D341Med (cell line): Measurements from ENCODE around the gene IGSF6.
"Not testable (repeated sequence)": the region's sequence is repeated elsewhere in the genome, so short reads cannot be mapped to it uniquely, and the experiment has no call there.

Experiments
- DNase-seq: peaks from one replicate; pipeline ENCODE4 v3.0.0; 2012; ENCODE audit warnings: low spot score

The IGSF6 gene, protein sequence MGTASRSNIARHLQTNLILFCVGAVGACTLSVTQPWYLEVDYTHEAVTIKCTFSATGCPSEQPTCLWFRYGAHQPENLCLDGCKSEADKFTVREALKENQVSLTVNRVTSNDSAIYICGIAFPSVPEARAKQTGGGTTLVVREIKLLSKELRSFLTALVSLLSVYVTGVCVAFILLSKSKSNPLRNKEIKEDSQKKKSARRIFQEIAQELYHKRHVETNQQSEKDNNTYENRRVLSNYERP

DNA sequence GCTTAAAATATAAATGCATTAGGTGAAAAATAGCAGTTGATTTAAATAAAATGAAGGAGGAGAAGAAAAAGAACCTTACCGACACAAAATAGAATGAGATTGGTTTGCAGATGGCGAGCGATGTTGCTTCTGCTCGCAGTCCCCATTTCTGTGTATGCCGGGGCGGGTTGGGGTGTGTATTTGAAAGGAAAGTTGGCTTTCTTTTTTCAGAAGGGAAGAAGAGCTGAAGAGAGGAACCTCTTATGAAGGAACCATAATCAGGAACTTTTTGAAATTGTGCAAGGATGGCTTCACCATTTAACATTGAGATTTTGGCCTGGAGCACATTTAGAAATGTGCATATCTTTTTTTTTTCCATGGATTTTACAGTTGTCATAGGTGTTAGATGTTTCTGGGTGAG lies at the start of gene IGSF6:
TSS of gene IGSF6 (minus strand) at position 156 of the 400 bp plus-strand sequence. CDS start at position 146, 10 bp downstream.
- no peak for DNase-seq

DNA sequence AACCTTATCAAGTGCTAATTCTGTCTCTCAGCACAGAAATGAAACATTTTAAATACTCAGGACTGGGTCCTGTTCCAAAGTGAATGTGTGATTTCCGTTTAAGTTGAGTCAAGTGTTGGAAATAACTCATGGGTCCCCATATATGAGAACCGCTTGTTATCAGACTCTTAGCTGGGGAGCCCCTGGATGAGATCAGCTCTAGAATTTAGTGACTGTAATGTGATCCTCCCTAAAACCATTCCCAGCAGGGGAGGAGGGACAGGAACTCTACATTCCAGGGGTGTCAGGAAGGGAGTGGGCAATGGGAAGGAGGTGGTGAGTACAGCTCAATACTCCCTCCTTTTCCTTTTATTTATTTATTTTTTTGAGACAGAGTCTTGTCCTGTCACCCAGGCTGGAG lies 48.9 kb upstream of the IGSF6 start:
- DNase-seq, result no peak

DNA sequence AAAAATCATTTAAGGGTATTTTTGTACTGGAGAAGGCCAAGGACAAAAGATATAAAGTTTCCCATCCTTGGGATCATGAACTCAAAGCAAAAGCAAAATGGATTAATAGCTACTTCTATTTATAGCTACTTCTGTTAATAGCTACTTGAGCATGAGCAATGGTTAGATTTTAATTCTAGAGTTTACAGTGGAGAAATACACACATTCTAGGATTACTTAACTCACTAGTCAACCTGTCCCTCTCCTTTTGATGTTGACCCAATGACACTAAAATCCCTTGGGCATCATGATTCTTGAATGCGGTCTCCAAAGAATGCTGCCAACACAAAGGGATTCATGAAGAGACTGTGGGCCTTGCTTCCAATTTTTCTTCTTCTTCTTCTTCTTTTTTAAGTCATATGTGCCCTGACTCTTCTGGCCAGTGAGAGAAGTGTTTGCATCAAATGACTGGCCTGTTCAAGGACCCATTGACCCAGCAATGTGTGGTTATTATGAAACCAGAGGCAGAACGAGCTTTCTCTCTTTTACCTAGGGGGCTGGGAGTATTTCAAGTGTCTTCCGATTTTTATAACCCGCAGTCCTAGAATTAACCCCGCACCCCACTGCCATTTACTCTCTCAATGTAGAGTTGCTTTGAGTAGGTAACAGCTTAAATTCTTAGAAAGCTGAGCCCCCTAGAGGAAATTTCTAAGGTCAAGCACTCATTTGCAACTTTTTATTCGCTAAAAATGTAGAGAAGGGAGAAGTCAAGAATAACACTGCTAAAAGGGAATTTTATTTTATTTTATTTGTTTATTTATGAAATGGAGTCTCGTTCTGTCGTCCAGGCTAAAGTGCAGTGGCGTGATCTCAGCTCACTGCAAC lies 46.0 kb upstream of the IGSF6 start:
- no peak for DNase-seq

DNA sequence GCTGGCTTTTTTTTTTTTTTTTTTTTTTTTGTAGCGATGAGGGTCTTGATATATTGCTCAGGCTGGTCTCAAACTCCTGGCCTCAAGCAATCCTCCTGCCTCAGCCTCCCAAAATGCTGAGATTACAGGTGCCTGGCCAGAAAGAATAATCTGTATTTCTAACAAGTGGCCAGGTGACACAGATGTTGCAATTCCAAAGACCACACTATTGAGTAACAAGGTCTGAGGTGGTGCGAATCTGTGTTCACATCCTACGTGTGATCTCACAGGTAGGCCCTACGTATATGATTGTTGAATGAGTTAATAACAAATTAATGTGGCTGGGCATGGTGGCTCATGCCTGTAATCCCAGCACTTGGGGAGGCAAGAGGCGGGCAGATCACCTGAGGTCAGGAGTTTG lies 44.6 kb upstream of the IGSF6 start:
- no peak for DNase-seq

DNA sequence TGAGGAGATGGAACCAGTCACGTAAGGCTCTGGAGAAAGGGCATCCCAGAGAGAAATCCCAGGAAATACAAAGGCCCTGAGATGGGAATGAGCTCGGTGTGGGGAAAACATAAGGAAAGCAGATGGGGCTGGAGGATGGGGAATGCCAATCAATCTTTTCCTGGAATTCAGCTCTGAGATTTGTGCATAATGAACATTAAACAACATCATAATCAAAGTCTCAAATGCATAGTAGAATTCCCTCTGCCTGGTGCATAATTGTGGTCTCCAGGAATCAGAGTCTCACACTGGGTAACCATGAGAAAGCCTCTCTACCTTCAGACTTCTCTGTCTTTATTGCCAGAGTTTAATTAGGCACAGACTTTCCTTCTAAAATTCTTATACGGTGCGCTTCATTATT lies 42.2 kb upstream of the IGSF6 start:
- no peak for DNase-seq

DNA sequence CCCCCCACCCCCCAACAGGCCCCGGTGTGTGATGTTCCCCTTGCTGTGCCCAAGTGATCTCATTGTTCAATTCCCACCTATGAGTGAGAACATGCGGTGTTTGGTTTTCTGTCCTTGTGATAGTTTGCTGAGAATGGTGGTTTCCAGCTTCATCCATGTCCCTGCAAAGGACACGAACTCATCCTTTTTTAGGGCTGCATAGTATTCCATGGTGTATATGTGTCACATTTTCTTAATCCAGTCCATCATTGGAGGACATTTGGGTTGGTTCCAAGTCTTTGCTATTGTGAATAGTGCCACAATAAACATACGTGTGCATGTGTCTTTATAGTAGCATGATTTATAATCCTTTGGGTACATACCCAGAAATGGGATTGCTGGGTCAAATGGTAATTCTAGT lies 38.6 kb upstream of the IGSF6 start:
- not testable (repeated sequence) for DNase-seq

DNA sequence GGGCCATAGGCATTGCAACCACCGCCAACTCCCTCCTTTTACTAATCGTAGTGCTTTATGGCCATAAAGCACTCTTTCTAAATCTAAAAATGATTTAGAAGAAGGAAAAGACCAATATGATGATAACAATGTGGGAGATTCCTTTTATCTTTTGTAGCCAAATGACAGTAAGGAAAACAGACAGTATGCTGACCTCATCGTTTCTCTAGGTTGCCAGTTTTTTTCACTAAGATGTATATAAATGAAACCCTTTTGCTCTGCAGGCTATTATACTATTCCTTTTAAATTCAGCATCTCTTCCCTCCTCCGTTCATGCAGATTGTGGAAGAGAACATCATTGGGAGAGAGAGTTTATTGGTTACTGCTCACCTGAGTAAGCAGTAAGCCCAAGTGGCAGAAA lies 36.7 kb upstream of the IGSF6 start:
- DNase-seq, result no peak

DNA sequence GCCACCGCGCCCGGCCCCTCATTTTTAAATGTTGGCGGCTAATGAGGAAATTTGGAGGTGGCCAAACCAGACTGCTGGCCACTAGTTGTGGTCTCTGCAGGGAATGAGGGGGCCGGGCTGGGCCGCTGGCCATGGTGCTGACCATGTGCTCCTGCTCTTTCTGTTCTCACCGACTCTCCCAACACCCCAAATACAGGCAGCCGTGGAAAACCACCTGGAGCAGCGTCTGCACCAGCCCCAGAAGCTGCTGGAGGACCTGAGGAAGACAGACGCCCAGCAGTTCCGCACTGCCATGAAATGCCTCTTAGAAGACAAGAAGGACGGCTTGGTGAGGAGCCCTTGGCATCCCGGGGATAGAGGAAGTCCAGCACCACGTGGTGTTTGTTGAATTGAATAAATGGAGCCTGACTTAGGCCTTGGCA lies 32.6 kb upstream of the IGSF6 start:
- DNase-seq, result no peak

DNA sequence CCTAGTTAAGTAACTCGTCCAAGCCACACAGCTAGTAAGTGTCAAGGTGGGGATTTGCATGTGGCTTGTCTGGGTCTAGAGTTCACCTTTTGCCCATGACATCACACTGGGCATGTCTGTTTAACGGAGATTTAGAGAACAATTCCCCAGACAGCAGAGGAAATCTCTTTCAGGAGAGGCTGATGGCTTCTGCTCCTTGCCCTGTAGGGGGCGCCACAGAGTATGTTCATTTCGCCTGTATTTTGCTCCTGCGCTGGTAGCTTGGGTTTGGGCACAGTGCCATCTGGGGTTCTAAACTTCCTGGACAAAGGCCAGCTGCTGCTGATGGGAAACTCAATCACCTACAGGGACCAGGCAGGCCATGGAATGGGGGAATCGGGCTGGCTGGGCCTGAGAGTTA lies 31.8 kb upstream of the IGSF6 start:
- DNase-seq, result peak; percentile 50

DNA sequence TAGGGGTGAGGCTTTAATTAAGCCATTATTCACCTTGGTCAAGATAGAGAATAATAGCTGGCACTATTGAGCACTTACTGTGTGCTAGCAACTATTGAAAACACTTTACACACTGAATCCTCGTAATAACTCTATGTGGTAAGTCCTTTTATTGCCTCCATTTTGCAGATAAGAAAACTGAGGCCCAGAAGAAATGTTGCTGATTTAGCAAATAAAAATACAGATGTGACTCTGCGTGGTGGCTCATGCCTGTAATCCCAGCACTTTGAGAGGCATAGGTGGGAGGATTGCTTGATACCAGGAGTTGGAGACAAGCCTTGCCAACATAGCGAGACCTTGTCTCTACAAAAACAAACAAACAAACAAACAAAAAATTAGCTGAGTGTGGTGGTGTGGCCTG lies 30.8 kb upstream of the IGSF6 start:
- DNase-seq, result no peak

DNA sequence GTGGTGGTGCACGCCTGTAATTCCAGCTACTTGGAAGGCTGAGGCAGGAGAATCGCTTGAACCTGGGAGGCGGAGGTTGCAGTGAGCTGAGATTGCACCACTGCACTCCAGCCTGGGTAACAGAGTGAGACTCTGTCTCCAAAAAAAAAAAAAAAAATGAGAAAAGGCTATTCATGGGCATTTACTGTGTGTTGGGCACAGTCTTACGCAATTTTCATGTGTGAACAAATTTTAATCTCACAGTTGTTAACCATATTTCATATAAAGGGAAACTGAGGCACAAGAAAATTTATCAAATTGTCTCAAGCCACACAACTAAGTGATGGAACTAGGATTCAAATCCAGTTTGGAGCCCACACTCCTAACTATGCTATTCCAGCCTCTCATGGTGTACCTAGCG lies 28.3 kb upstream of the IGSF6 start:
- not testable (repeated sequence) for DNase-seq

DNA sequence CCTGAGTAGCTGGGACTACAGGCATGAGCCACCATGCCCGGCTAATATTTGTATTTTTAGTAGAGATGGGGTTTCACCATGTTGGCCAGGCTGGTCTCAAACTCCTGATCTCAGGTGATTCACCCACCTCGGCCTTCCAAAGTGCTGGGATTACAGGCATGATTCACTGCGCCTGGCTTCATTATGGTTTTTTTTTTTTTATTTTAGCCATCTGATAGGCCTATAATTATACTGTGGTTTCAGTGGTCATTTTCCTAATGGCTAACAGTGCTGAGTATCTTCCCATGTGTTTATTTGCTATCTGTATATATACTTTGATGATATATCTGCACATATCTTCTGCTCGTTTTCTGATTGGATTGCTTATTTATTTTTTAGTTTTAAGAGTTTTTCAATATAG lies 22.0 kb upstream of the IGSF6 start:
- not testable (repeated sequence) for DNase-seq

DNA sequence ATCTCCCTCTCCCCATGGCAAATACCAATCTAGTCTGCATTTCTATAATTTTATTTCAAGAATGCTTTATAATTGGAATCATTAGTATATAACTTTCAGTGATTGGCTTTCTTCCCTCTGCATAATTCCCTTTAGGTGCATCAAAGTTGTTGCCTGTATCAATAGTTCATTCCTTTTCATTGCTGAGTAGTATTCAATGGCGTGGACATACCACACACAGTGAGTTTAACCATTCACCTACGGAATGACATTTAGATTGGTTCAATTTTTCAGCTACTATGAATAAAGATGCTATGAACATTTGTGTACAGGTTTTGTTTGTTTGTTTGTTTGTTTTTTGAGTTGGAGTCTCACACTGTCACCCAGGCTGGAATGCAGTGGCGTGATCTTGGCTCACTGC lies 21.1 kb upstream of the IGSF6 start:
- no peak for DNase-seq

DNA sequence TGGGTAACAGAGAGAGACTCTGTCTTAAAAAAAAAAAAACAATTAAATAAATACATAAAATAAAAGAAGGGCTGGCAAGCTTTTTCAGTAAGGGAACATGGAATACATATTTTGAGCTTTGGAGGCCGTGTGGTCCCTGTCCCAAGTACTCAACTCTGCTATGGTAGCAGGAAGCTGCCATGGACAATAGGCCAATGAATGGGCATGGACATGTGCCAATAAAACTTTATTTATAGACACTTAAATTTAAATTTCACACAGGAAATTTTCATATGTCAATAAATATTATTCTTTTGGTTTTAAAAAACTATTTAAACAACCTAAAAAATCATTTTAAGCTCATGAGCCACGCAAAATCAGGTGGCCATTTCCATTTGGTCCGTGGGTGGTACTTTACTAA lies 15.2 kb upstream of the IGSF6 start:
- DNase-seq, result no peak

DNA sequence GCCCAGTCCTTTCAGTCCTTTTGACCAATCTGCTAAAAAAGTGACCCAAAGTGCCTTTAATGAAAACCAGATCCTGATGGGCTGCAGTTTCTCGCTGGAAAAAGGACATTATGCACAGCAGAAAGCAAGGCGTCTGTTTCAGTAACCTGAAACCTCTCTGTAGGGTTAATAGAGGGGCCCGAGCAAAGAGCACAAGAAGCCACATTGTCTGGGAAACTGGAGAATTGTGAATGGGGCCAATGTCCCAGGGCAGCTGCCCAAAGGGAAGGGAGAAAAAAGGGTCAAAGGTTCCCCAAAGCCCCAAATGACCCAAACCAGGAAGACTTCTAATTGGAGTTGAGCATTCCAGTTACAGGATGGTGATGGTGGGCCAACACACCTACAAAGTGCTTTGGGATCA lies 14.4 kb upstream of the IGSF6 start:
- no peak for DNase-seq

DNA sequence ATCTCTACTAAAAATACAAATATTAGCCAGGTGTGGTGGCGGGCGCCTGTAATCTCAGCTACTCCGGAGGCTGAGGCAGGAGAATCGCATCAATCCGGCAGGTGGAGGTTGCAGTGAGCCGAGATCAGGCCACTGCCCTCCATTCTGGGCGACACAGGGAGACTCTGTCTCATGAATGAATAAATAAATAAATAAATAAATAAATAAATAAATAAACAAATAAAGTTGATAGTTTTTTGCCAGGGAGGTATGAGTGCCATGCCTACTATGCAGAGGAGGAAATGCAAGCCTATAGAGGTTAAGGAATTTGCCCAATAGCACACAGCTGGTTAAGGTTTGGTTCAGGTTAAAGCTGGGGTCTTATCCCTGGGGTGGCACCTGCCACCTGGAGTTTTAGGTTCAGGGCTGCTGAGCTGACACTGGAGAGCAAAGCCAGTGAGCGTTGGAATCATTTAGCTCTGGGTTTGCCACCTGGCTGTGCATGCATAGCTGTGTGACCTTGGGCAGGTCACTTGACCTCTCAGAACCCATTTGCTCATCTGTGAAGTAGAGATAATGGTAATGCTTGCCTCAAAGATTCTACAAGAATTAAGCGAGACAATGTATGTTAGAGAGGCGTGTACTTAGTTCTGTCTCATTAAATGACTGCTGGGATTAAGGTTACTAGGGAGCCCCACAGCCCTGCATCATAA lies 12.5 kb upstream of the IGSF6 start:
- no peak for DNase-seq

DNA sequence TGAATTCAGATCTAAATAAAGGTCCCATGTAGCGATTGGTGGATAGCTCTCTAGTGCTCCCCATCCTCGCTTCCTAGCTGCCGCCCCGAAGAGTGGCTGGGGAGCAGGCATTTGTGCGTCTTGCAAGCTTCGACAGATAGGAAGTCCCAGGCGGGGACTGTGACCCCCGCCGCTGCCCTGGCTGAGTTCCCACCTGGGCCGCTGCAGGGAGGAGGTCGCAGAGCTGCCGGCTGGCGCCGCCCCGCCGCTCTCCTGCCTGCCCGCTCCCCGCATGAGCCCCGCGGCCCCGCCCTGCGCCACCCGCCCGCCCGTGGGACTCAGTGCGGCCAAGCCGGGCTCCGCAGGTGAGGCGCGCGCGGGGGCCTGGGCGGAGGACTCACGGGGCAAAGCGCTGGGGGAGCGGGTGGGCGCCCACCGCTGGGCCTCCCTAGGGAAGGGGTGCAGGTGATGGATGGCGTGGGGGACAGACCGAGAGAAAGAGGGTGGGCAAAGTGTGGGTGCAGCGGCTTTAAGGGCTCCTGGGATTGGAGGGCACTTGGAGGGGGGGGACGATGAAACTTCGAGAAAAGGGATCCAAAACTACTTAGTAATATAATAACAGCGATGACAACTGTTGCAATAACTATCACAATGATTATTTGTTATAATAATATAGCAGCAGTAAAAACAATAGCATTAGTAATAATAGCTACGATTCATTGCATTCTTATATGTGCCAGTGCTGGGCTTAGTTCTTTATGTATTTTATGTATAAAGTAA lies 11.7 kb upstream of the IGSF6 start, which contains the start of gene OTOA:
TSS of gene OTOA (plus strand) at position 80 of the 759 bp plus-strand sequence. CDS start 14,547 bp downstream, outside the sequence.
- DNase-seq, result peak; percentile 42

DNA sequence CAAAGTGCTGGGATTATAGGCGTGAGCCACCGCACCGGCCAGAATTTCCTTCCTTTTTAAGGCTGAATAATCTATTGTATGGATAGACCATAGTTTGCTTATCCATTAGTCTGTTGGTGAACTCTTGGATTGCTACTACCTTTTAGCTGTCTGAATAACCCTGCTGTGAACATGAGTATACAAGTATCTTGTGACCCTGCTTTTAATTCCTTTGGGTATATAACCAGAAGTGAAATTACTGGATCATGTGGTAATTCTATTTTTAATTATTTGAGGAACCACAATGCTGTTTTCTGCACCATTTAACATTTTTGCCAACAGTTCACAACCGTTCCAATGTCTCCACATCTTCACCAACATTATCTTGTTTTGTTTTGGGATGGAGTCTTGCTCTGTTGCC lies 6.7 kb upstream of the IGSF6 start:
- DNase-seq, result no peak

DNA sequence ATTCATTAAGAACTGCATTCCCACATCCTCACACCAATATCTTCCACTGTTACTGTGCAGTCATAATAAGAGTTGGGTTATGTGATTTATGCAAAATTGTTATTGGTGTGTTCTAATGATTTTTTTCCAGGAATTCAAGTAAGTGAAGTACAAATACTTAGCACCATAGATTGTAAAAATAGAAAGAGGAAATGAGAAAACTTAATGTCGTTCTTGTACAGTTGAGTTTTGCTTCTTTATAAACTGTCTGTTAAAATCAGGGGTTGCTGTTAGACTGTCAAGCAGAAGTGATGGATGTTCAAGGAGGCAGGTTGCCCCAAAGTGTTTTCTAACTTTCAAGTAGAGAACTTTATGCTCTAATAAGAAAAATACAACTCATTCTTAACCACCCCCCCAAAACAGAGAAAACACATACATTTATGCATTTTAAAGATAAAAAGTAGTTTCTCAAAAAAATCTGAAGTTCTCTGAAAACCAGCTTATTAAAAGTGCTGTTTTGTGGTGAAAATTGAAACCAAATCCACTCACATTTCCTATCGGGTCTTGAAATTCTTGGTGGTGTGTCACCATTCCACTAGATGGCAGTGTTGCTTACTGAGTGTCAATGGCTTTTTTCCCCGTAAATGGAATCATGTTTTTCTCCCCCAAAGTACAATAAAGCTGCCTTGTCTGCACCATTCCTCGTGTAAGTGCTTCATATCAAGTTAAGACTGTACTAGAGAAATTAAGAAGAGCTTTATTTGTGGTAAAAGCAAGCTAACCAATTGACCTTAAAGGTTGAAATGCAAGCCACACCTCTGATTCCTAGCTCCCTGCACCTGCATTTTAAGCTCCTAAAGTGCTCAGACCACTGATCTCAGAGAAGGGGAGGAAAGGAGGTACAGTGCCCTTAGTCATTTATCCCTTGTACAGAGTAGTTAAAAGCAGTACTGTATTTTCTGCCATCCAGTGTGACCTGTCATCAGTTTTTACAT lies 4.7 kb upstream of the IGSF6 start:
- peak; percentile 58 for DNase-seq

DNA sequence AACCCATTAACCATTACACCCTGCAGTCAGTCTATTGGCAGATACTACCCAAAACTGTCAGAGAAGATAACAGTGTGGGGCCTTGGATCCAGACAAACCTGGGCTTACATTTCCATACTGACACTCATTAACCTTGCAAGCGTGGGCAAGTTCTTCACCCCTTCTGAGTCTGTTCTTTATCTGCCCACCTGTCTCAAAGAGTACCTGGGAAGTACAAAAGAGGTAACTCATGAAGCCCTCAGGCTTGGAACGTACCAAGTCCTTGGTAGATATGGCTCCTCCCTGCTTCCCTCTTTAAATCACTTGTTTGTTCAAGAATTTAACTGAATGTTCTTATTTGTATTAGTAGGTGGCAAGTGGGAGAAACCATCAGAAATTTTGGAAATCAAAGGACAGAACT lies 2.5 kb upstream of the IGSF6 start:
- DNase-seq, result no peak

DNA sequence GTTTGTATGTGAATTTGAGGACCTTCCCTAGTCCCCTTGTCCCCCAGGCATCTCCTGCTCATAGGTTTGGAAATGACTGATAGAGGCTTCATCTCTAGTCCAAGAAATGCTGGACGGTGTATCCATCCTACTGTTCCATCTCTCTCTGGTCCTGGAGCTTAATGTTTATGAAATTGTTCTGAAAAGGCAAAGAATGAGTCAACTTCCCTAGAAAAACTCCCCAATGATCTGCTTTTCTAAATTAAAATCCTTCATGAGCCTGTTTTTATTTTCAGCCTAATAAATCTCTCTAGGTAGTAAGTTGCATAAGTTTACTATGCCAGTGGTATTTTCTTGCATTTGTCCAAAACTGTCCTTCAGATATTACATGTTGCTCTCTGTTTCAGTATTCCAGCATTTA lies 2.1 kb upstream of the IGSF6 start:
- no peak for DNase-seq
